SK-N-SH treated with all-trans-retinoic acid at 6 μM for 48 hours (cell line): ENCODE data around the gene WWTR1.

Experiments used
- ARNTL ChIP-seq: fragments of 450-650 bp; formaldehyde crosslinking; IDR thresholded peaks from 2 replicates; pipeline ENCODE4 v1.5.0; 2020; ENCODE audit warnings: low read depth, mild to moderate bottlenecking, moderate library complexity, borderline replicate concordance
- BACH2 ChIP-seq: fragments of 250-450 bp; sonication (Bioruptor Pico); IDR thresholded peaks from 2 replicates; pipeline ENCODE4 v1.9.0; 2021; ENCODE audit warnings: mild to moderate bottlenecking, borderline replicate concordance
- PPARA ChIP-seq: fragments of 250-450 bp; sonication (Bioruptor Pico); IDR thresholded peaks from 2 replicates; pipeline ENCODE4 v1.5.0; 2020; ENCODE audit warnings: mild to moderate bottlenecking, borderline replicate concordance
- TCF4 ChIP-seq: fragments of 250-450 bp; sonication (Bioruptor Pico); IDR thresholded peaks from 2 replicates; pipeline ENCODE4 v1.8.0; 2021; ENCODE audit warnings: mild to moderate bottlenecking, moderate library complexity, borderline replicate concordance

DNA sequence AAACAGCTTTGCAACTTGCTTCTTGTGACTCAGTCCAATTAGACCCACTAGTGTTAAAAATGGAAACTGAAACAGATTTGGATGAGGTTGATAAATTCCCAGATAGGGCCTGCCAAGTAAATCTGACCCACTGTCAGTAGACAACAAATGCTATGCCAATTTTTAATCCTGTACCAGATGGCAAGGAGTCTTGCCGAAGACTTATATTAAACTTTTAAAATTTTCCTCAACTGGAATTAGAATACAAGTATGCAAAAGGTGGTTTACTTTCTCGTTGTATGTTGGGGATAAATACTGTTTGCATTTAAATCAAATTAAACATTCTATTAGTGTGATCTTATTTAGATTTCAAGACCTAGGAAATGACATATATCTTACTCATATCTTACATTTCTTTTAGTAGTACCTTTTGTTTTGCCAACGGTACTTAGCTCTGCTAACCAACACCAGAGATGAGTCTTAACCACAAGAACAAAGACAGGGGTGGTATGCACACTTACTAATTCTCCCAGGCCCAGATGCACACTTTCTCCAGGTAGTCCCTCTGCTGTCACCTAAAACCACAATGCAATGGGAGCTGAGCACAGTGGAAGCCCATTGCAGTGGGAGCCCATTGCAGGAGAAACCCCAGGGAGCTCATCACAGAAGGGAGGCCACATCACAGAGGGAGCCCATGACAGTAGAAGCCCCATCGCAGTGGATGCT is 77.8 kb downstream of the WWTR1 start:
- no peak for TF ChIP-seq PPARA (CRISPR knock-in tag)
- no peak for TF ChIP-seq ARNTL (CRISPR knock-in tag)
- no peak for TF ChIP-seq BACH2
- TF ChIP-seq TCF4: no peak
